ENCODE data around the gene ENDOV. TPM values are rescaled to one million over a fixed set of nuclear protein-coding genes. Genes with fewer than 3 reads are reported as not detected.
"Not testable (repeated sequence)": the region's sequence is repeated elsewhere in the genome, so short reads cannot be mapped to it uniquely, and the experiment has no call there.

The ENDOV gene
- total RNA-seq, 1 donor from 2014 or later, result 20.6 TPM

- no peak for DNase-seq (ENCODE audit: low read depth, low spot score)
Observed at GRCh38 chr17:80388175-80388574, 26.8 kb upstream of the ENDOV start.

GRCh38 chr17:80388601-80389000 lies 26.4 kb upstream of the ENDOV start:
- DNase-seq (ENCODE audit: low read depth, low spot score), result no peak

- DNase-seq (ENCODE audit: low read depth, low spot score), result peak; percentile 53
Observed at GRCh38 chr17:80389011-80389995, 25.7 kb upstream of the ENDOV start.

GRCh38 chr17:80393241-80393890 lies 21.6 kb upstream of the ENDOV start:
- no peak for DNase-seq (ENCODE audit: low read depth, low spot score)

GRCh38 chr17:80393961-80394360 lies 21.0 kb upstream of the ENDOV start:
- no peak for DNase-seq (ENCODE audit: low read depth, low spot score)

- no peak for DNase-seq (ENCODE audit: low read depth, low spot score)
Observed at GRCh38 chr17:80394629-80395216, 20.2 kb upstream of the ENDOV start.

GRCh38 chr17:80395402-80396151 lies 19.4 kb upstream of the ENDOV start:
- DNase-seq (ENCODE audit: low read depth, low spot score), result no peak

- DNase-seq (ENCODE audit: low read depth, low spot score), result no peak
Observed at GRCh38 chr17:80396157-80397033, 18.6 kb upstream of the ENDOV start.

- no peak for DNase-seq (ENCODE audit: low read depth, low spot score)
Observed at GRCh38 chr17:80397034-80397387, 18.0 kb upstream of the ENDOV start.

GRCh38 chr17:80397686-80398085 lies 17.3 kb upstream of the ENDOV start:
- no peak for DNase-seq (ENCODE audit: low read depth, low spot score)

GRCh38 chr17:80401086-80401485 lies 13.9 kb upstream of the ENDOV start:
- not testable (repeated sequence) for DNase-seq (ENCODE audit: low read depth, low spot score)

GRCh38 chr17:80402102-80402501 lies 12.9 kb upstream of the ENDOV start:
- DNase-seq (ENCODE audit: low read depth, low spot score), result not testable (repeated sequence)

GRCh38 chr17:80402959-80403358 lies 12.0 kb upstream of the ENDOV start:
- DNase-seq (ENCODE audit: low read depth, low spot score), result no peak

- DNase-seq (ENCODE audit: low read depth, low spot score), result no peak
Observed at GRCh38 chr17:80406146-80406545, 8.8 kb upstream of the ENDOV start.

GRCh38 chr17:80407917-80408316 lies 7.0 kb upstream of the ENDOV start:
- DNase-seq (ENCODE audit: low read depth, low spot score), result not testable (repeated sequence)

- DNase-seq (ENCODE audit: low read depth, low spot score), result no peak
Observed at GRCh38 chr17:80408872-80409271, 6.1 kb upstream of the ENDOV start.

- DNase-seq (ENCODE audit: low read depth, low spot score), result no peak
Observed at GRCh38 chr17:80409626-80410025, 5.3 kb upstream of the ENDOV start.

- not testable (repeated sequence) for DNase-seq (ENCODE audit: low read depth, low spot score)
Observed at GRCh38 chr17:80410441-80411087, 4.4 kb upstream of the ENDOV start.

GRCh38 chr17:80413771-80414507 lies 1.0 kb upstream of the ENDOV start:
- no peak for DNase-seq (ENCODE audit: low read depth, low spot score)

GRCh38 chr17:80414508-80414802 lies 512 bp upstream of the ENDOV start:
- DNase-seq (ENCODE audit: low read depth, low spot score), result no peak

All from pulmonary artery endothelial cell (primary cell).